Endodermal cell (in vitro differentiated cells): ENCODE measurements around the gene PRKCZ. TPM values are rescaled to one million over a fixed set of nuclear protein-coding genes. Genes with fewer than 3 reads are reported as not detected.

ENCODE experiments used
- DNase-seq: peaks from one replicate; pipeline ENCODE4 v3.0.0-alpha.2; 2017
- H3K27ac ChIP-seq: 2 replicates; pipeline ENCODE4 v1.5.1; 2013; ENCODE audit warnings: mild to moderate bottlenecking, low read depth, low read length, moderate library complexity
- H3K27me3 ChIP-seq: 2 replicates; pipeline ENCODE4 v1.6.1; 2013; ENCODE audit warnings: mild to moderate bottlenecking, low read length, moderate library complexity; ENCODE audit not compliant: insufficient read depth, control insufficient read depth, poor library complexity, severe bottlenecking
- H3K36me3 ChIP-seq: 2 replicates; pipeline ENCODE4 v1.7.0; 2013; ENCODE audit warnings: mild to moderate bottlenecking, low read length, moderate library complexity; ENCODE audit not compliant: control insufficient read depth, insufficient read depth
- H3K4me1 ChIP-seq: one replicate; pipeline ENCODE4 v1.7.0; 2013; ENCODE audit warnings: low read length; ENCODE audit not compliant: control insufficient read depth, insufficient read depth
- H3K4me3 ChIP-seq: 2 replicates; pipeline ENCODE4 v1.5.1; 2013; ENCODE audit warnings: mild to moderate bottlenecking, low read length, moderate library complexity
- H3K9ac ChIP-seq: 2 replicates; pipeline ENCODE4 v1.6.1; 2013; ENCODE audit warnings: mild to moderate bottlenecking, low read length, moderate library complexity; ENCODE audit not compliant: poor library complexity, severe bottlenecking; ENCODE audit errors: extremely low read depth
- H3K9me3 ChIP-seq: 2 replicates; pipeline ENCODE4 v1.6.1; 2013; ENCODE audit warnings: mild to moderate bottlenecking, low read length, moderate library complexity; ENCODE audit not compliant: control insufficient read depth
- H3K27ac Mint-ChIP-seq: 2 replicates; pipeline ENCODE4 v1.8.0; 2020; ENCODE audit warnings: mixed read lengths
- H3K27me3 Mint-ChIP-seq: 2 replicates; pipeline ENCODE4 v1.8.0; 2021; ENCODE audit warnings: mild to moderate bottlenecking, mixed read lengths; ENCODE audit not compliant: insufficient read depth
- H3K36me3 Mint-ChIP-seq: 2 replicates; pipeline ENCODE4 v1.8.0; 2020; ENCODE audit warnings: low read depth, mixed read lengths
- H3K4me1 Mint-ChIP-seq: 2 replicates; pipeline ENCODE4 v1.8.0; 2020; ENCODE audit warnings: mixed read lengths
- H3K4me3 Mint-ChIP-seq: 2 replicates; pipeline ENCODE4 v1.8.0; 2020; ENCODE audit warnings: mild to moderate bottlenecking, moderate library complexity, mixed read lengths
- H3K9me3 Mint-ChIP-seq: 2 replicates; pipeline ENCODE4 v1.8.0; 2020; ENCODE audit warnings: mild to moderate bottlenecking, mixed read lengths
- CTCF ChIP-seq: fragments of 200-600 bp; sonication (generic); conservative IDR thresholded peaks from 2 replicates; pipeline ENCODE4 v1.5.0; 2021; ENCODE audit warnings: antibody characterized with exemption, mild to moderate bottlenecking
- WGBS, 2 experiments: methylation state at CpG; one replicate each; pipeline versions ENCODE4 v1.1.5 to v1.1.7; 2013; ENCODE audit warnings: missing lambda C conversion rate in 2 of 2, mixed read lengths in 1 of 2; ENCODE audit not compliant: insufficient coverage in 1 of 2, insufficient read length in 1 of 2; 5-methylcytosine and 5-hydroxymethylcytosine counted together
- total RNA-seq, 2 donors: library from RNA; stranded (reverse); fragmentation: NEBNext Ultra II Directional in 1 of 2; extraction: Animal tissue kit (Norgen Biotek cat#: 25700) in 1 of 2; gene quantifications; 2 replicates in 1 of 2; 3 replicates in 1 of 2; pipeline ENCODE4 v1.2.1, GENCODE V29; 2021

PRKCZ gene
- total RNA-seq, 2 donors from 2014 or later: 49.9 to 68.5 TPM

- no peaks in the 10 kb centered on the region for H3K9me3 ChIP-seq
- Mint-ChIP-seq H3K4me1 (no peaks in the 10 kb centered on the region), H3K27ac (no peak overlapping the region), H3K9me3 (no peaks in the 10 kb centered on the region), H3K36me3 (peaks cover 56% of the 10 kb centered on the region), H3K4me3 (no peak overlapping the region), H3K27me3 (no peaks in the 10 kb centered on the region)
- H3K27ac ChIP-seq: no peak overlapping the region
- TF ChIP-seq CTCF: no peak
- H3K4me1 ChIP-seq: no peaks in the 10 kb centered on the region
- DNase-seq: no peak
- 94 to 99% methylated on average over 13 to 14 of the region's 14 CpGs for WGBS, 2 experiments
- no peak overlapping the region for H3K4me3 ChIP-seq
- H3K36me3 ChIP-seq: peaks cover 5% of the 10 kb centered on the region
- H3K27me3 ChIP-seq: no peaks in the 10 kb centered on the region
- H3K9ac ChIP-seq: no peak overlapping the region
These were observed 131.1 kb downstream of the PRKCZ start for GRCh38 chr1:2181271-2181670.

- WGBS, 2 experiments: 94 to 95% methylated on average over 7 to 11 of the region's 11 CpGs
- no peaks in the 10 kb centered on the region for H3K4me1 ChIP-seq
- no peak overlapping the region for H3K4me3 ChIP-seq
- peaks cover 5% of the 10 kb centered on the region for H3K36me3 ChIP-seq
- H3K36me3 Mint-ChIP-seq: peaks cover 54% of the 10 kb centered on the region
- DNase-seq: no peak
- H3K9ac ChIP-seq: no peak overlapping the region
- no peaks in the 10 kb centered on the region for H3K27me3 ChIP-seq
- no peaks in the 10 kb centered on the region for H3K9me3 Mint-ChIP-seq
- no peaks in the 10 kb centered on the region for H3K9me3 ChIP-seq
- no peaks in the 10 kb centered on the region for H3K4me1 Mint-ChIP-seq
- no peak for TF ChIP-seq CTCF
- H3K4me3 Mint-ChIP-seq: no peak overlapping the region
- no peaks in the 10 kb centered on the region for H3K27me3 Mint-ChIP-seq
- no peak overlapping the region for H3K27ac Mint-ChIP-seq
- H3K27ac ChIP-seq: no peak overlapping the region
These were observed 131.5 kb downstream of the PRKCZ start for GRCh38 chr1:2181752-2182151.

GRCh38 chr1:2182376-2182775, 132.2 kb downstream of the PRKCZ start:
- Histone ChIP-seq H3K4me1 (no peaks in the 10 kb centered on the region), H3K27me3 (no peaks in the 10 kb centered on the region), H3K36me3 (peaks cover 5% of the 10 kb centered on the region), H3K27ac (no peak overlapping the region), H3K9me3 (no peaks in the 10 kb centered on the region), H3K4me3 (no peak overlapping the region), H3K9ac (no peak overlapping the region)
- Mint-ChIP-seq H3K36me3 (peaks cover 48% of the 10 kb centered on the region), H3K27me3 (no peaks in the 10 kb centered on the region), H3K4me1 (no peaks in the 10 kb centered on the region), H3K27ac (no peak overlapping the region), H3K4me3 (no peak overlapping the region), H3K9me3 (no peaks in the 10 kb centered on the region)
- DNase-seq: no peak
- 96 to 97% methylated on average over 9 to 13 of the region's 13 CpGs for WGBS, 2 experiments
- TF ChIP-seq CTCF: no peak
